OCI-LY3 (cell line): ENCODE data around the gene CTNNA1.

ENCODE experiments used
- EZH2phosphoT487 ChIP-seq: fragments of 200-600 bp; shearing (Covaris generic); IDR thresholded peaks from 2 replicates; pipeline ENCODE4 v1.6.1; 2018; ENCODE audit warnings: antibody characterized with exemption, mixed run types, low read depth
- TF ChIP-seq, protein P1 (sequence below): fragments of 200-600, 300-600 bp; sonication (generic); IDR thresholded peaks from 2 replicates; pipeline ENCODE4 v1.5.1; 2014; ENCODE audit warnings: antibody characterized with exemption, low read length, low read depth

GRCh38 chr5:138869038-138869437 lies 115.8 kb downstream of the CTNNA1 start:
- TF ChIP-seq, protein P1, sequence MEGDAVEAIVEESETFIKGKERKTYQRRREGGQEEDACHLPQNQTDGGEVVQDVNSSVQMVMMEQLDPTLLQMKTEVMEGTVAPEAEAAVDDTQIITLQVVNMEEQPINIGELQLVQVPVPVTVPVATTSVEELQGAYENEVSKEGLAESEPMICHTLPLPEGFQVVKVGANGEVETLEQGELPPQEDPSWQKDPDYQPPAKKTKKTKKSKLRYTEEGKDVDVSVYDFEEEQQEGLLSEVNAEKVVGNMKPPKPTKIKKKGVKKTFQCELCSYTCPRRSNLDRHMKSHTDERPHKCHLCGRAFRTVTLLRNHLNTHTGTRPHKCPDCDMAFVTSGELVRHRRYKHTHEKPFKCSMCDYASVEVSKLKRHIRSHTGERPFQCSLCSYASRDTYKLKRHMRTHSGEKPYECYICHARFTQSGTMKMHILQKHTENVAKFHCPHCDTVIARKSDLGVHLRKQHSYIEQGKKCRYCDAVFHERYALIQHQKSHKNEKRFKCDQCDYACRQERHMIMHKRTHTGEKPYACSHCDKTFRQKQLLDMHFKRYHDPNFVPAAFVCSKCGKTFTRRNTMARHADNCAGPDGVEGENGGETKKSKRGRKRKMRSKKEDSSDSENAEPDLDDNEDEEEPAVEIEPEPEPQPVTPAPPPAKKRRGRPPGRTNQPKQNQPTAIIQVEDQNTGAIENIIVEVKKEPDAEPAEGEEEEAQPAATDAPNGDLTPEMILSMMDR: no peak
- no peak for TF ChIP-seq EZH2phosphoT487
